Epidermal melanocyte (primary cell): ENCODE measurements around the gene NEDD8.
"Not testable (repeated sequence)": the region's sequence is repeated elsewhere in the genome, so short reads cannot be mapped to it uniquely, and the experiment has no call there.

Experiments
- DNase-seq: peaks from one replicate; pipeline ENCODE4 v3.0.0; 2011; ENCODE audit warnings: low spot score; ENCODE audit not compliant: insufficient read length

Gene NEDD8

GRCh38 chr14:24249230-24250021 lies 17.3 kb upstream of the NEDD8 start:
- no peak for DNase-seq

GRCh38 chr14:24247422-24247821 lies 15.3 kb upstream of the NEDD8 start:
- DNase-seq = no peak

DNA sequence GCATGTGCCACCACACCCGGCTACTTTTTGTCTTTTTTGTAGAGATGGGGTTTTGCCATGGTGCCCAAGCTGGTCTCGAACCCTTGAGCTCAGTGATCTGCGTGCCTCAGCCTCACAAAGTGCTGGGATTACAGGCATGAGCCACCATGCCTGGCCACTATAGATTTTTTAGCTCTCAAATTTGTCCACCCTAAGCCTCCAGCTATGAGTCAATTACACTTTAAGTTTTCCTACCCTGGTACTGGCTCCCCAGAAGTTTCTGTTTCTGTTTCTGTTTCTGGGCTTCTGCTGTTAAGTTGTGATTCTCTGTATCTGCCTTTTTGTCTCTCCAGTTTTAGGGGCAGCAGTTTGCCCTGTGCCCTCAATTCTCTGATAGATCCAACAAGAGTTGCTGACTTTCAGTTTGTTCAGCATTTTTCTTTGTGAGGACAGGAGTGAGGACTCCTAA lies 14.6 kb upstream of the NEDD8 start:
- DNase-seq = no peak

- DNase-seq = not testable (repeated sequence)
Observed at GRCh38 chr14:24245350-24245749, 13.2 kb upstream of the NEDD8 start.

DNA sequence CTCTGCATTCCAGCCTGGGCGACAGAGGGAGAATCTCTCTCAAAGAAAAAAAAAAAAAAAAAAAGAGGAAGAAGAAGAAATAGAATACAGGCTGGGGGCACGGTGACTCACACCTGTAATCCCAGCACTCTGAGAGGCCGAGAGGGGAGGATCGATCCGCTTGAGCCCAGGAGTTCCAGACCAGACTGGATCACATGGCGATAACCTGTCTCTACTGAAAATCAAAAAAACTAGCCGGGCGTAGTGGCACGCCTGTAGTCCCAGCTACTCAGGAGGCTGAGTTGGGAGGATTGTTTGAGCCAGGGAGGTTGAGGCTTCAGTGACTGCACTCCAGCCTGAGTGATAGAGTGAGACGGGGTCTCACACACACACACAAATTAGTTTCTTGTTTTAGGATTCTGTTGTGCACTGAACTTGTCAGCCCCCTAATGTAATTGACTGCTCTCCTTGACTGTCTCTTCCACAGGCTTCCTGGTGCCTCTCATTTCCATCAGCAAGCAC lies 11.2 kb upstream of the NEDD8 start:
- no peak for DNase-seq

DNA sequence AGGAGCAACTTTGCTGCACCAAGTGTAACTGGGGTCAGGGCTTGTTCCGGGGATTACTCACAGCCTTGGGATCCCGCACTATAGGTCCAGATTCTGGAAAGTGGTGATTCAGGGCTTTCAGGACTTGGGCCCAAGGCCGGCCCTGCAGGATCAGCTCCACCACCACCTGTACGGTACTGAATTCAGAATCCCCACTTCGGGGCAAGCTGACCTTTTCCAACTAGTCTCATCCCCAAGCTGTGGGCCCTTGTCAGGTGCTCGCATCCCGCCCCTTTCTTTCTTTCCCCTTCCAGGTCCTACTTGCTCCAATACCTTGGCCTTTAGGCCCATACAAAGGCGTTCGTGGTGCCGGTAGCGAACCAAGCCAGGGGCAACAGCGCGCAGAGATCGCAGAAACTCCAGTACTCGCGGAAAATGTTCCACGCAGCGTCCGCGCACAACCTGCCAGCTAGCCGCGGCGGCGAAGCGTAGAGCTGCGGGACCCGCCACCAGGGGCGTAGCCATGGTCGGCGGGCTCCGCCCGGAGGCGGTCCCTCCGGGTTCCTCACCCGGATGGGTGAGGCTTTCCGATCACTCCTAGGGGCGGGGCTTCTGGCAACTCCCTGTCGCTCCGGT lies 9.8 kb upstream of the NEDD8 start:
- DNase-seq = peak; percentile 96

DNA sequence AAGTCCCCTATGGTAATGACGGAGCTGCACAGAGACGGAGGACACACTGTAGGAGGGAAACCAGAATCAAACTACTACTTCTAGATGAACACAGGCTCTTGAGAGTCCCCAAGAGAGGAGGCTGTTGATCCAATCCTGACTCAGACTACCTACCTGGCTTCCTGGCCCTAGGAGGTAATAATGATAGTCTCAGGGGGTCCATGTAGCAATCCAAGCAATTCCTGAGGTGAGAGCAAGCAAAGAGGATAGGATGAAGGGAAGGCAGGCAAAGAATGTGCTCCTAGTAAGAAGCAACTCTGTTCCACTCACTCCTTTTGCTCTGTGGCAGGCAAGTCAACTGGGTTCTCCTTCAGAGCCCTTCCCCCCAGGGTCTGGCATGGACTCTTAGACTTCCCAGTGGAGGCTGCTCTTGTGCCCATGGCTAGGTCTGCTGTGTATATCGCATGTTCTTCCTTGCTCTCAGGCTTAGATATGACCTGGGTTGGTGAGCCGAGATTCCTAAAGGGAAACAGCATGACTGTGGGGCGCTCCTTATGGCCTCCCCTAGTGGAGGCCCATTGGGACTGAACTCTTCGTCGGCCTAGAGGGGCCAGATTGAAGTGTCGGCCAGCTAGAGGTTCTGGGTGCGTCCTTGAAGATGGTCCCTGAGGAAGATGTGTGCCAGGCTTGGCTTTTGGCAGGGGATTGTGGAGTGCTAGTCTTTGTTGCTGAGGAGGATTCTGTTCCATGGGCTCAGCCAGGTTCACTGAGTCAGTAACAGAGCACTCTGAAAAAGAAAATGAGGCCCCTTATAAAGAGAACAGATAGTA lies 8.1 kb upstream of the NEDD8 start:
- DNase-seq = no peak

- DNase-seq = no peak
Observed at GRCh38 chr14:24238527-24239037, 6.4 kb upstream of the NEDD8 start.

- DNase-seq = no peak
Observed at GRCh38 chr14:24238123-24238522, 6.0 kb upstream of the NEDD8 start.

- DNase-seq = no peak
Observed at GRCh38 chr14:24237463-24237955, 5.3 kb upstream of the NEDD8 start.

GRCh38 chr14:24236689-24237462 lies 4.7 kb upstream of the NEDD8 start:
- DNase-seq = no peak

DNA sequence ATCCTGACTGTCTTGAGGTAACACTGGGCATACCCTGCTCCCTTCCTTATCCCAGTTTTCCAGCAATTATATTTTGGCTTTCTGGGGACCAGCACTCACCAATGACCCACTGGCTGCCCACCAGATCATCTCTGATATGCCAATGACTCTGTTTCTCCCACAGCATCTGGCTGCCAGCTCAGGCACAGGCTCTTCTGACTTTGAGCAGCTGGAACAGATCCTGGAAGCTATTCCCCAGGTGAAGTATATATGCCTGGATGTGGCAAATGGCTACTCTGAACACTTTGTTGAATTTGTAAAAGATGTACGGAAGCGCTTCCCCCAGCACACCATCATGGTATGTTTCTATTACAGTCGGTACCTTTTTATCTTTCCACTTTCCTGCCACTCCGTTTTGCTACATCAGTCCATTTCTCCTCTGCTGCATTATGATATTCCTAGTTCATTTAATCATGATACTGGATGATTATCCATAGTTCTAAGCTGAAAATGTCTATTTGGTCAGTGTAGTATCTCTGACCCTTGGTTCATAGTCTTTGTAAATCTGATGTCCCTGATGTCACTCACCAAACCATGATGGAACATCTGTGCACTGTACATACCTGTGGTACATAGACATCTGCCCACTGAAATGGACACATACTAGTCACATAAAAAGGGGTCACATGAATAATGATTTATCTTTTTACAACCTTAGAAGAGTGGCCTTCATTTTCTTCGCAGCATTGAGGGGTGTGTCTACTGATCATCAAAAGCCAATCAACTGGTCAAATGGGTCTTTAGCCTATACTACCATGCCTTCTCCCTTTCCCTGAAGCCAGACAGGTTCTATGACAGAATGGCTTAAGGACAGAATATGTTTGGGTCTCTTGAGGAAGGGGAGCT lies 3.9 kb upstream of the NEDD8 start:
- no peak for DNase-seq

GRCh38 chr14:24234095-24235005 lies 2.2 kb upstream of the NEDD8 start:
- no peak for DNase-seq

- no peak for DNase-seq
Observed at GRCh38 chr14:24233538-24233866, 1.3 kb upstream of the NEDD8 start.

DNA sequence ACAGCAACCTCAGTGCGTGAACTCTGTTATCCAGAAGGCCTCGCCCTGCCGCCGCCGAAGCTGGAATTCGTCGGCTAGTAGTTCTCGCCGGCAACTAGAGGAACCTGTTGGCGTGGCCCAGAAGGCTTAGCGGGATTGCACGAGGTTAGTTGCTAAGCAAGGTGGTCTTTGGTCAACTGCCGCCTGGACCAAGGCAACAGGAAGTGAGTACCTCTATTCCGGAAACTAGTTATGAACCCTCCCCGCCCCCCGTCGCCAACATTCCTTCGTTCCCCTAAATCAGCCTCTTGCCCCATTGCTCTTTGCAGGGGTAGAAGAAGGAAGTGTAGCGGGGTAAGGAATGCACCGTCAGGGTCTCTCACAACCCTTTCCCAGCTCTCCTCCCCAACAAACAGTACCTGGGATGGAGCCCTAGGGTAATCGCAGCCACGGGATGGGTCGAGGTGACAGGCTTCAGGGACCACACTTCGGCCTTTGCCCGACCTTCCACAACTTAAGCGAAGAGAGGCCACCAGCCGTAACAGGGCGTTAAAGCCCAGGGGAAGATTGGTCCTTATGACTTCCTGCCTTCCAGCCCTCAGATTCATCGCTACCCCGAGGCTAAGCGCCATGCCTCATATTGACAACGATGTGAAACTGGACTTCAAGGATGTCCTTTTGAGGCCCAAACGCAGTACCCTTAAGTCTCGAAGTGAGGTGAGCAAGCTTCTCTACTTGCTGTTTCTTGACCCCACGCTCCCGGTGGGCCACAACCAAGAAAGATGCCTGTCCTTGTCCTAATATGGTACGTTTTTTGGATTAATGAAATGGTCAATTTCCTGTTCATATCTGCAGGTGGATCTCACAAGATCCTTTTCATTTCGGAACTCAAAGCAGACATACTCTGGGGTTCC lies 724 bp upstream of the NEDD8 start, which contains the start of gene GMPR2:
Gene GMPR2, plus strand, starts transcription at position 285 of the 893 bp plus-strand sequence. Its CDS starts 325 bp downstream, at position 610.
- DNase-seq = peak; percentile 45

DNA sequence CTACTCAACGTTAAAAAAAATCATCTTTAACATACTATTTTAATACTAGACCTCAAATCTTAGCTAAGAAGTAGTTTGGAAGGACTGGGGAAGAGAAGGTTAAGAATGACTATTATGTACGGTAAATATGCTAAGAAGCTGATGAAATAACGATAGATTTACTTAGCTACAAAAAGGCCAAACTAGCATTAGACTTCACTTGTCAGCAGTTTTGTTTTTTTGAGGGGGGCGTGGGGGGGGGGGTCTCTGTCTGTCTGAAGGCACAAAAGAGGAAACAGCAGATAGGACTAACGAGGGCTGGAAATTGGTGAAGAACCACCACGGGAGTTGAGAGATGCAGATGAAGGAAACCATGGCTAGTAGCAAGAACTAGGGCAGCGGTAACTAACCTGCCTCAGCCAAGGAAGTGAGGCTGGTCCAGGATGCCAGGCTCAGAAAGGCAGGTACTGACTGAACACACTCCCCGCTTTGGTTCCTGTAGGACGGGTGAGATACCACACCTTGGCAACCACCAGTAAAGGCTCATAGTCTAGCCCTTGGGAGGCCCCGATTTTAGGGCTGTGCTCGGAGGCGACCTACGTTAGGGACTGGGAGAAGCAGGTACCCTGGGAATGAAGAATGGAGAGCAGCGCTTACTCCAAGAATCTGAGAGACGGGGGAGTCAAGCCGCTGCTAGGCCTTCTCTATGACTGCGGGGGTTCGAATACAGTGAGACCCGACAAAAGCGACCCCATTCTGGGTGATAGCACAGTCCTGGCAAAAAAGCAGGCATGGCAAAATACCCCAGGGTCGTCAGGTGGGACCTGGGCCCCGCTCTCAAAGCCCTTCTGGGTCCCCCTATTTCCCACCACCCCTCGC lies 675 bp downstream of the NEDD8 start:
- no peak for DNase-seq

DNA sequence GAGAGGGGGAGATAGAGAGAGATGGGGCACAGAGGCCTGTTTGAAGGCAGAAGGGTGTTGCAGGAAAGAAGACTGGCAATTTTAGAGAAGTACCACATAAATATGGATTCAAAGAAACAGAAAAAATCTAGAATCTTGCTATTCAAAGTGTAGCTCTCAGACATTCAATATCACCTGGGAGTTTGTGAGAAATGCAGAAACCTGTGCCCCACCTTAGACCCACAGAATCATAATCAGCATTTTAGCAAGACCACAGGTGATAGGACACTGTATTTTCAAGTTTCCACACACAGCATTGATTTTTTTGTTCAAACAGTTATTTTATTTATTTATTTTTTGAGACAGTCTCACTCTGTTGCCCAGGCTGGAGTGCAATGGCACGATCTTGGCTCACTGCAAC lies 3.3 kb downstream of the NEDD8 start:
- DNase-seq = no peak
